ENCODE results near the gene RALGAPA2.

- TF ChIP-seq FOXM1 (IDR thresholded peaks at IDR 0.05; ENCODE audit: borderline replicate concordance): no peak
- TF ChIP-seq ARNT (IDR thresholded peaks at IDR 0.05): no peak
- no peak for TF ChIP-seq HDGF (IDR thresholded peaks at IDR 0.05; ENCODE audit: borderline replicate concordance)
These were observed 62.5 kb downstream of the RALGAPA2 start for GRCh38 chr20:20649945-20650344.
